Endothelial cell of umbilical vein (primary cell): ENCODE data around the gene NKX6-2. TPM values are rescaled to one million over a fixed set of nuclear protein-coding genes. Genes with fewer than 3 reads are reported as not detected.

Experiments used
- BruUV-seq: library from RNA; stranded (reverse); fragments of 400-500 nt; replicated peaks from 2 replicates; lab custom pipeline; 2021; lab: Mats Ljungman, UMichigan
- CTCF ChIA-PET: fragments of 300-600, 350-600 bp; sonication (Branson Sonifier 250); formaldehyde crosslinking; loops from one replicate; lab custom pipeline; 2021; ENCODE audit warnings: antibody characterized with exemption, inconsistent platforms; lab: Charles Lee
- POLR2A ChIA-PET: fragments of 300-600, 350-600 bp; sonication (Branson Sonifier 250); formaldehyde crosslinking; loops from one replicate; lab custom pipeline; 2021; ENCODE audit warnings: antibody characterized with exemption, inconsistent platforms; lab: Charles Lee
- DNase-seq: peaks from one replicate; pipeline ENCODE4 v3.0.0-alpha.2; 2011; ENCODE audit warnings: low read depth, low spot score
- FAIRE-seq: peaks from 2 replicates; lab custom pipeline; 2011; peaks lifted over from hg19 to GRCh38; lab: Jason Lieb, UNC
- H2AFZ ChIP-seq: 2 replicates; pipeline ENCODE4 v1.6.0; 2012; ENCODE audit warnings: low read depth, low read length, control low read depth, inconsistent platforms
- H3K27ac ChIP-seq: 2 replicates; pipeline ENCODE4 v1.5.1; 2011; ENCODE audit warnings: low read depth, mild to moderate bottlenecking, control low read depth, low read length, moderate library complexity; ENCODE audit not compliant: insufficient read depth
- H3K27me3 ChIP-seq, 2 experiments: 2 replicates each; pipeline versions ENCODE4 v1.6.0 to v1.6.1; 2011; ENCODE audit warnings: low read length in 2 of 2, mixed read lengths in 1 of 2; ENCODE audit not compliant: control insufficient read depth in 2 of 2, insufficient read depth in 2 of 2
- H3K36me3 ChIP-seq, 2 experiments: 2 replicates in 1 of 2; 3 replicates in 1 of 2; pipeline ENCODE4 v1.5.1; 2011; ENCODE audit warnings: low read length in 2 of 2, mild to moderate bottlenecking in 1 of 2, moderate library complexity in 1 of 2; ENCODE audit not compliant: control insufficient read depth in 2 of 2, insufficient read depth in 2 of 2; ENCODE audit errors: extremely low read depth in 1 of 2
- H3K4me1 ChIP-seq: 3 replicates; pipeline ENCODE4 v1.5.1; 2011; ENCODE audit warnings: mild to moderate bottlenecking, low read length; ENCODE audit not compliant: control insufficient read depth, insufficient read depth; ENCODE audit errors: extremely low read depth
- H3K4me2 ChIP-seq: 2 replicates; pipeline ENCODE4 v1.6.1; 2011; ENCODE audit warnings: low read length, control low read depth, mixed read lengths; ENCODE audit not compliant: insufficient read depth
- H3K4me3 ChIP-seq, 3 experiments: fragments of 200-600 bp in 1 of 3; sonication (generic), shearing (Covaris generic) in 1 of 3; replicated peaks in 1 of 3; 2 replicates each; pipeline ENCODE4 v1.5.1; 2011 to 2016; ENCODE audit warnings: control low read depth in 3 of 3, low read length in 3 of 3, mild to moderate bottlenecking in 2 of 3, inconsistent platforms in 1 of 3, low read depth in 1 of 3, moderate library complexity in 1 of 3; ENCODE audit not compliant: insufficient read depth in 1 of 3
- H3K79me2 ChIP-seq: 2 replicates; pipeline ENCODE4 v1.6.0; 2012; ENCODE audit warnings: low read length, inconsistent platforms; ENCODE audit not compliant: control insufficient read depth, insufficient read depth
- H3K9ac ChIP-seq: replicated peaks from 2 replicates; pipeline ENCODE3; 2011; ENCODE audit warnings: low read length, control low read depth; ENCODE audit not compliant: insufficient read depth; ENCODE audit errors: extremely low read depth
- H3K9me1 ChIP-seq: replicated peaks from 3 replicates; pipeline ENCODE4 v1.6.0; 2011; ENCODE audit warnings: mild to moderate bottlenecking, low read length; ENCODE audit not compliant: control insufficient read depth, insufficient read depth; ENCODE audit errors: extremely low read depth
- H3K9me3 ChIP-seq: replicated peaks from 2 replicates; pipeline ENCODE4 v1.5.1; 2012; ENCODE audit warnings: low read length, inconsistent platforms; ENCODE audit not compliant: control insufficient read depth, insufficient read depth
- H4K20me1 ChIP-seq: replicated peaks from 2 replicates; pipeline ENCODE3; 2011; ENCODE audit warnings: mild to moderate bottlenecking, low read length; ENCODE audit not compliant: control insufficient read depth, insufficient read depth; ENCODE audit errors: extremely low read depth
- EZH2 ChIP-seq: IDR thresholded peaks from 2 replicates; pipeline ENCODE4 v1.6.1; 2012; ENCODE audit warnings: borderline replicate concordance, low read depth, mild to moderate bottlenecking, moderate library complexity, low read length, inconsistent platforms; ENCODE audit not compliant: severe bottlenecking
- FOS ChIP-seq: IDR thresholded peaks from 2 replicates; pipeline ENCODE4 v1.6.1; 2011; ENCODE audit warnings: mild to moderate bottlenecking, low read length, moderate library complexity, borderline replicate concordance; ENCODE audit not compliant: insufficient read depth
- GATA2 ChIP-seq: IDR thresholded peaks from 2 replicates; pipeline ENCODE4 v1.7.0; 2011; ENCODE audit warnings: low read depth, mild to moderate bottlenecking, moderate library complexity, mixed read lengths, low read length; ENCODE audit not compliant: insufficient read length, insufficient read depth
- JUN ChIP-seq: IDR thresholded peaks from 2 replicates; pipeline ENCODE4 v1.6.1; 2011; ENCODE audit warnings: borderline replicate concordance, low read depth; ENCODE audit not compliant: insufficient read length, insufficient read depth
- MYC ChIP-seq: IDR thresholded peaks from one replicate; pipeline ENCODE4 v1.6.1; 2011; ENCODE audit warnings: mild to moderate bottlenecking, low read depth, low read length
- POLR2A ChIP-seq: IDR thresholded peaks from 2 replicates; pipeline ENCODE4 v1.6.1; 2012; ENCODE audit warnings: low read depth, mild to moderate bottlenecking, control low read depth, low read length
- POLR2AphosphoS5 ChIP-seq: IDR thresholded peaks from 2 replicates; pipeline ENCODE4 v1.6.1; 2012; ENCODE audit warnings: low read depth, mild to moderate bottlenecking, control low read depth, low read length, moderate library complexity; ENCODE audit not compliant: insufficient read depth
- dilution Hi-C: fragments of 300-500 bp; cut with MboI; formaldehyde crosslinking; loops from one replicate; pipeline ENCODE4 v1.15.0; 2019; ENCODE audit warnings: low sequenced_read_pairs; ENCODE audit not compliant: extremely low pct_ligation_motif_present
- intact Hi-C: fragments of 100-400 bp; cut with micrococcal nuclease; formaldehyde crosslinking; loops from one replicate; pipeline ENCODE4 v1.10.0; 2022
- polyA plus RNA-seq, 4 experiments: library from polyadenylated mRNA; depleted of rRNA in 3 of 4; stranded (reverse) in 3 of 4; unstranded in 1 of 4; fragments of >200 nt; gene quantifications; 2 replicates each; pipeline versions ENCODE4 v1.2.1 to v1.2.3, GENCODE V29; 2011 to 2012; ENCODE audit warnings: missing spikeins in 1 of 4
- total RNA-seq: library from RNA; stranded (reverse); gene quantifications from 2 replicates; pipeline ENCODE4 v1.2.3, GENCODE V29; 2021
- TF ChIP-seq, protein P1 (sequence below), 2 donors: IDR thresholded peaks; 1 replicate in 1 of 2; 2 replicates in 1 of 2; pipeline ENCODE4 v1.5.1; 2011; ENCODE audit warnings: low read length in 2 of 2, mild to moderate bottlenecking in 2 of 2, moderate library complexity in 2 of 2, control low read depth in 1 of 2, inconsistent platforms in 1 of 2, low read depth in 1 of 2; ENCODE audit not compliant: insufficient read depth in 1 of 2; ENCODE audit errors: extremely low read depth in 1 of 2
- TF ChIP-seq, protein P2 (sequence below): IDR thresholded peaks from 2 replicates; pipeline ENCODE4 v1.6.1; 2011; ENCODE audit not compliant: insufficient read depth, insufficient read length

Gene NKX6-2
- total and polyA plus RNA-seq, 2 donors (not counting 3 experiments of a cell fraction or from before 2014, with no cell fraction given) = not detected

DNA sequence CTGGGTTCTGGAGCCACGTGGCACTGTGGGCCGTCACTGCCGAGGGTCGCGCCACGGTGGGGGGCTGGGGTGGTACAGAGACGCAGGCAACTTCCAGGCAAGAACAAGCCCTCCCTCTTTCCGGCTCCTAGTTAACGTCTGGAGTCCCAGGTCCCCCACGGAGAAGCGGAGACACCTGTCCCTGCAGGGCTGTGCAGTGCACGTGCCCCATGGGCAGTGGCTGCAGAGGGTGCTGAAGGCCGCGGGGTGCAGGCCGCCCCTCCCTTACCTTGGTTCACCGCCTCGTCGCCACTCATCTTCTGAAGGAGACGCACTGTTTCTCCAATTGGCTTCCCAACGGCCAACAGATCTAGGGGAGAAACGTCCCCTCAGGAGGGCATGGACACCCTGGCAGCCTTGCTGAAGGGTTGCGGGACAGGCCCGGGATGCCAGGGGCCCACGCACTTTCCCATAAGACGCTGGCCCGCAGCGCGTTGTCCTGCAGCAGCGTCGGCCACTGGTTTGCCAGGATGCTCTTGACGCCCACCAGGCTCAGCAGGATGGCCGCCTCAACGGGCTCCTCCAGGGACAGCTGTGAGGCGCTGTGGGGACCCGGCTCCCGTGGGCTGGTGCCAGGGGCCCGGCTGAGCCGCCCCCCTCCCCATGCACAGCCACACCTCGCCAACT is 24.3 kb upstream of the NKX6-2 start:
- Histone ChIP-seq H3K27ac (no peak overlapping the region), H3K36me3 (no peaks in the 10 kb centered on the region), H3K9me3 (no peaks in the 10 kb centered on the region), H2AFZ (no peak overlapping the region), H3K4me1 (no peaks in the 10 kb centered on the region), H3K9ac (no peak overlapping the region), H3K9me1 (no peaks in the 10 kb centered on the region), H3K27me3 (no peaks in the 10 kb centered on the region), H4K20me1 (no peaks in the 10 kb centered on the region), H3K79me2 (no peaks in the 10 kb centered on the region), H3K4me3 (no peak overlapping the region), H3K4me2 (no peak overlapping the region)
- intact Hi-C loops = no loop called here
- CTCF ChIA-PET = no interaction called here
- dilution Hi-C loops = no loop called here
- POLR2A ChIA-PET = no interaction called here
- no peak for TF ChIP-seq MYC
- TF ChIP-seq, protein P1, sequence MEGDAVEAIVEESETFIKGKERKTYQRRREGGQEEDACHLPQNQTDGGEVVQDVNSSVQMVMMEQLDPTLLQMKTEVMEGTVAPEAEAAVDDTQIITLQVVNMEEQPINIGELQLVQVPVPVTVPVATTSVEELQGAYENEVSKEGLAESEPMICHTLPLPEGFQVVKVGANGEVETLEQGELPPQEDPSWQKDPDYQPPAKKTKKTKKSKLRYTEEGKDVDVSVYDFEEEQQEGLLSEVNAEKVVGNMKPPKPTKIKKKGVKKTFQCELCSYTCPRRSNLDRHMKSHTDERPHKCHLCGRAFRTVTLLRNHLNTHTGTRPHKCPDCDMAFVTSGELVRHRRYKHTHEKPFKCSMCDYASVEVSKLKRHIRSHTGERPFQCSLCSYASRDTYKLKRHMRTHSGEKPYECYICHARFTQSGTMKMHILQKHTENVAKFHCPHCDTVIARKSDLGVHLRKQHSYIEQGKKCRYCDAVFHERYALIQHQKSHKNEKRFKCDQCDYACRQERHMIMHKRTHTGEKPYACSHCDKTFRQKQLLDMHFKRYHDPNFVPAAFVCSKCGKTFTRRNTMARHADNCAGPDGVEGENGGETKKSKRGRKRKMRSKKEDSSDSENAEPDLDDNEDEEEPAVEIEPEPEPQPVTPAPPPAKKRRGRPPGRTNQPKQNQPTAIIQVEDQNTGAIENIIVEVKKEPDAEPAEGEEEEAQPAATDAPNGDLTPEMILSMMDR (IDR thresholded peaks at IDR 0.05; ENCODE audit: extremely low read depth in 1 of 2, insufficient read depth in 1 of 2, low read depth in 1 of 2, low read length in 2 of 2) = no peak
- TF ChIP-seq JUN = no peak
- TF ChIP-seq, protein P2, sequence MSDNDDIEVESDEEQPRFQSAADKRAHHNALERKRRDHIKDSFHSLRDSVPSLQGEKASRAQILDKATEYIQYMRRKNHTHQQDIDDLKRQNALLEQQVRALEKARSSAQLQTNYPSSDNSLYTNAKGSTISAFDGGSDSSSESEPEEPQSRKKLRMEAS = no peak
- no peak for TF ChIP-seq GATA2
- no peak for TF ChIP-seq FOS
- no peak for TF ChIP-seq EZH2
- TF ChIP-seq POLR2AphosphoS5 = no peak
- no peak for TF ChIP-seq POLR2A
- FAIRE-seq = no peak
- no peak for DNase-seq
- BruUV-seq = no TSS peak
